ENCODE measurements around the gene NRG3. TPM values are rescaled to one million over a fixed set of nuclear protein-coding genes. Genes with fewer than 3 reads are reported as not detected.

The NRG3 gene
- total RNA-seq, 1 donor from 2014 or later = 0.74 TPM

GRCh38 chr10:82908751-82909150, 1033.8 kb downstream of the NRG3 start:
- Mint-ChIP-seq H3K27me3 (ENCODE audit: low read depth) (no peaks in the 10 kb centered on the region), H3K4me3 (no peak overlapping the region), H3K9me3 (peaks cover 14% of the 10 kb centered on the region), H3K36me3 (no peaks in the 10 kb centered on the region), H3K27ac (no peak overlapping the region), H3K4me1 (no peaks in the 10 kb centered on the region)
- no peak for DNase-seq (ENCODE audit: low spot score in 2 of 2, unreplicated experiment in 2 of 2)
- TF ChIP-seq CTCF (IDR thresholded peaks at IDR 0.05; ENCODE audit: unreplicated experiment) = no peak

GRCh38 chr10:82910301-82910700, 1035.3 kb downstream of the NRG3 start:
- Mint-ChIP-seq H3K27me3 (ENCODE audit: low read depth) (no peaks in the 10 kb centered on the region), H3K9me3 (peaks cover 22% of the 10 kb centered on the region), H3K36me3 (no peaks in the 10 kb centered on the region), H3K4me1 (no peaks in the 10 kb centered on the region), H3K27ac (no peak overlapping the region), H3K4me3 (no peak overlapping the region)
- DNase-seq (ENCODE audit: low spot score in 2 of 2, unreplicated experiment in 2 of 2) = no peak
- no peak for TF ChIP-seq CTCF (IDR thresholded peaks at IDR 0.05; ENCODE audit: unreplicated experiment)

GRCh38 chr10:82914655-82915136, 1039.7 kb downstream of the NRG3 start:
- no peak overlapping the region for H3K27ac Mint-ChIP-seq
- no peak for TF ChIP-seq CTCF (IDR thresholded peaks at IDR 0.05; ENCODE audit: unreplicated experiment)

GRCh38 chr10:82916941-82917340, 1041.9 kb downstream of the NRG3 start:
- Mint-ChIP-seq H3K27ac (no peak overlapping the region), H3K9me3 (peaks cover 35% of the 10 kb centered on the region), H3K4me3 (no peak overlapping the region), H3K4me1 (no peaks in the 10 kb centered on the region), H3K36me3 (peaks cover 4% of the 10 kb centered on the region), H3K27me3 (ENCODE audit: low read depth) (no peaks in the 10 kb centered on the region)
- no peak for TF ChIP-seq CTCF (IDR thresholded peaks at IDR 0.05; ENCODE audit: unreplicated experiment)
- DNase-seq (ENCODE audit: low spot score in 2 of 2, unreplicated experiment in 2 of 2) = no peak

More at GRCh38 chr10:82914655-82915136, 1039.7 kb downstream of the NRG3 start:
- Mint-ChIP-seq H3K36me3 (peaks cover 3% of the 10 kb centered on the region), H3K27me3 (ENCODE audit: low read depth) (no peaks in the 10 kb centered on the region), H3K4me3 (no peak overlapping the region), H3K4me1 (no peaks in the 10 kb centered on the region), H3K9me3 (peaks cover 26% of the 10 kb centered on the region)
- no peak for DNase-seq (ENCODE audit: low spot score in 2 of 2, unreplicated experiment in 2 of 2)

GRCh38 chr10:82918022-82918421, 1043.0 kb downstream of the NRG3 start:
- no peak for DNase-seq (ENCODE audit: low spot score in 2 of 2, unreplicated experiment in 2 of 2)
- TF ChIP-seq CTCF (IDR thresholded peaks at IDR 0.05; ENCODE audit: unreplicated experiment) = no peak
- Mint-ChIP-seq H3K27ac (no peak overlapping the region), H3K27me3 (ENCODE audit: low read depth) (no peaks in the 10 kb centered on the region), H3K9me3 (peaks cover 38% of the 10 kb centered on the region), H3K36me3 (peaks cover 4% of the 10 kb centered on the region), H3K4me1 (no peaks in the 10 kb centered on the region), H3K4me3 (no peak overlapping the region)

- no peaks in the 10 kb centered on the region for H3K4me1 Mint-ChIP-seq
Measured at GRCh38 chr10:82922046-82922445, 1047.1 kb downstream of the NRG3 start.

More at GRCh38 chr10:82922046-82922445, 1047.1 kb downstream of the NRG3 start:
- H3K4me3 Mint-ChIP-seq = no peak overlapping the region
- DNase-seq (ENCODE audit: low spot score in 2 of 2, unreplicated experiment in 2 of 2) = no peak
- H3K9me3 Mint-ChIP-seq = peaks cover 23% of the 10 kb centered on the region
- peaks cover 4% of the 10 kb centered on the region for H3K36me3 Mint-ChIP-seq
- H3K27me3 Mint-ChIP-seq (ENCODE audit: low read depth) = no peaks in the 10 kb centered on the region
- no peak for TF ChIP-seq CTCF (IDR thresholded peaks at IDR 0.05; ENCODE audit: unreplicated experiment)
- H3K27ac Mint-ChIP-seq = no peak overlapping the region

Data from mesothelial cell of epicardium (in vitro differentiated cells).